Measurements from ENCODE around the gene ASPSCR1.

Gene ASPSCR1

GRCh38 chr17:81931189-81931556 lies 46.3 kb upstream of the ASPSCR1 start:
- no peak for DNase-seq (ENCODE audit: low read depth)
- no peak overlapping the region for H3K4me3 ChIP-seq (replicated peaks; ENCODE audit: low read depth, low read length)
- TF ChIP-seq, protein P1, sequence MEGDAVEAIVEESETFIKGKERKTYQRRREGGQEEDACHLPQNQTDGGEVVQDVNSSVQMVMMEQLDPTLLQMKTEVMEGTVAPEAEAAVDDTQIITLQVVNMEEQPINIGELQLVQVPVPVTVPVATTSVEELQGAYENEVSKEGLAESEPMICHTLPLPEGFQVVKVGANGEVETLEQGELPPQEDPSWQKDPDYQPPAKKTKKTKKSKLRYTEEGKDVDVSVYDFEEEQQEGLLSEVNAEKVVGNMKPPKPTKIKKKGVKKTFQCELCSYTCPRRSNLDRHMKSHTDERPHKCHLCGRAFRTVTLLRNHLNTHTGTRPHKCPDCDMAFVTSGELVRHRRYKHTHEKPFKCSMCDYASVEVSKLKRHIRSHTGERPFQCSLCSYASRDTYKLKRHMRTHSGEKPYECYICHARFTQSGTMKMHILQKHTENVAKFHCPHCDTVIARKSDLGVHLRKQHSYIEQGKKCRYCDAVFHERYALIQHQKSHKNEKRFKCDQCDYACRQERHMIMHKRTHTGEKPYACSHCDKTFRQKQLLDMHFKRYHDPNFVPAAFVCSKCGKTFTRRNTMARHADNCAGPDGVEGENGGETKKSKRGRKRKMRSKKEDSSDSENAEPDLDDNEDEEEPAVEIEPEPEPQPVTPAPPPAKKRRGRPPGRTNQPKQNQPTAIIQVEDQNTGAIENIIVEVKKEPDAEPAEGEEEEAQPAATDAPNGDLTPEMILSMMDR (IDR thresholded peaks at IDR 0.05; ENCODE audit: low read length, missing control alignments): no peak

DNA sequence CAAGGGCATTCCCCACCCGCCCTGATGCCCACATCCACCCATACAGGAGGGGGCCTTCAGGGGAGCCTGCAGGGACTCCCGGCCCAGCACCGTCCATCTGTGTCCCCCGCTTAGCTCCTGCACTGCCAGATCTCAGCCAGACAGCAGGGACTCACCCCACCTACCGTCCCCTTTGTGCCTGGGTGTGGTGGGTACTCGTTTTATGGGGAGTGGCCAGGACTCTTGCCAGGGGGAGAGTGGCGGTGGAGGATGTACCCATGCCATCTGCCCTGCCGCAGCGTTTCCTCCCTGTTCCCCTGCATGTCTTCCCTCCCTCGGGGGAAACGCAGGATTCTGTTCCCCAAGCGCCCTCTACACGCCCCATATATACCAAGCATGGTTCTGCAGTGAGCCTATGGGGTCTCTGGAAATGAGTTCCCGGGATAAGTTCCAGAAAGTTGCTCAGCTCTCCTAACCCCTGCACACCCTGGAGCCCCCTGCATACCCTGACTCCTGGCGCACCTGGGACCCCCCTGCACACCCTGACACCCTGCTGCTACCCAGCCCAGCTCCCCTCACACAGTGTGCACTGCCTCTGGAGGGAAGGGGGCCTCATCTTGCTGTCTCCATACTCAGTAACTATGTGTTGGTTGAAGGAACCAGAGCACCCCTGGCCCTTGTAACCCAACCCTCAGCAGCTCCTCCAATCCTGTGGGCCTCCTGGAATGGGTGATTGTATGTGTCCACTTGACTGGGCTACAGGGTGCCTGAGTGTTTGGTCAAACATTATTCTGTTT lies 45.7 kb upstream of the ASPSCR1 start:
- H3K4me3 ChIP-seq (replicated peaks; ENCODE audit: low read depth, low read length): no peak overlapping the region
- TF ChIP-seq, protein P1 (IDR thresholded peaks at IDR 0.05; ENCODE audit: low read length, missing control alignments): no peak
- DNase-seq (ENCODE audit: low read depth): no peak

DNA sequence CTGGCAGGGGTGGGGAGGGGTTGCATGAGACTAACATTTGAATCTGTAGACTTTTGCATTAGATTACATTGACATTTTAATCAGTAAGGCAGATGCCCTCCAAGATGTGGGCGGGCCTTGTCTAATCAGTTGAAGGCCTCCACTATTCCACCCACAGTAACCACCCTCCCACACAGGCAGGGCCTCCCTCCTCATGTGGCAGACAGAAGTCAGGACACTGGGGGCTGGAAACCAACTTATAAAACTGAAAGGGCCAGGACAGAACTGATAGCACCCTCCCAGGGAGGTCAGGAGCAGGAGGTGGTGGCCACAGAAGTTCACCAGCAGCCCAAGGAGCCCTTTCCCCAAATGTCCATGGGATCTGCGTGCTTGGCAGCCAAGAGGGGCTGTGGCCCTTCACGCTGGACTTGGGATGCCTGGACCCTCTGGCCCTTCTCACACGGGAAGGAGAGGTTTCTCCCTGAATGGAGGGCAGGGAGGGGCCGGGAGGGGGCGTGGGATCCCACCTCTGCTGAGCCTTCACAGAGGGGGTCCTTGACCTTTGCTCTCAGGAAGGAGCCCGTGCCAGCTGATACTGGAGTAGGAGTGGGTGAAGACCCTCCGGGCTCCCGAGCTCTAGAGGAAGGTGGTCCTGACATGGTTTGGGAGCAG lies 45.0 kb upstream of the ASPSCR1 start:
- TF ChIP-seq, protein P1 (IDR thresholded peaks at IDR 0.05; ENCODE audit: low read length, missing control alignments): no peak
- H3K4me3 ChIP-seq (replicated peaks; ENCODE audit: low read depth, low read length): no peak overlapping the region
- DNase-seq (ENCODE audit: low read depth): no peak

DNA sequence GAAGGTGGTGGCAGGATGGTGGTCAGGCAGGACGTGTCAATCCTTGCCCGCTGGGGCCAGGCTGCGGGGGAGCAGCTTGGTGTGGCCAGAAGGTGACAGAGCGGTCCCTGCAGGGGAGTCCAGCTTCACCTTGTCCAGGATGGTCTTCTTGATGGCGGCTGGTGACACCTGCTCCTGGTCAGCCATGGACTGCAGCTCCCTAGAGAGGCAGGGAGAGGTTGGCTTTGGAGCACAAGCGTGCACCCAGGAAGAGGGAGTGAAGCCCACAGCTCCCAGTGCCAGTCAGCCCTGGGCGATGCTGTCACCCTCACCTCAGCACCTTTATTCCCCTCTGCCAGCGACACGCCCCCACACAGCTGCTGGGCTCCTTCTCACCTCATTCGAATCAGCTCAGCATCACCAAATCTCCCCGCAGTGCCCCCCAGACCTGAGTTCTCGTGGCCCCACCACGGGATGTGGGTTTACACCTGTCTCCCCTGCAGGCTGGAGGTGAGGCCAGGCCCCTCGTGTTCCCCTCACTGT lies 44.2 kb upstream of the ASPSCR1 start:
- H3K4me3 ChIP-seq (replicated peaks; ENCODE audit: low read depth, low read length): no peak overlapping the region
- DNase-seq (ENCODE audit: low read depth): no peak
- TF ChIP-seq, protein P1 (IDR thresholded peaks at IDR 0.05; ENCODE audit: low read length, missing control alignments): no peak

DNA sequence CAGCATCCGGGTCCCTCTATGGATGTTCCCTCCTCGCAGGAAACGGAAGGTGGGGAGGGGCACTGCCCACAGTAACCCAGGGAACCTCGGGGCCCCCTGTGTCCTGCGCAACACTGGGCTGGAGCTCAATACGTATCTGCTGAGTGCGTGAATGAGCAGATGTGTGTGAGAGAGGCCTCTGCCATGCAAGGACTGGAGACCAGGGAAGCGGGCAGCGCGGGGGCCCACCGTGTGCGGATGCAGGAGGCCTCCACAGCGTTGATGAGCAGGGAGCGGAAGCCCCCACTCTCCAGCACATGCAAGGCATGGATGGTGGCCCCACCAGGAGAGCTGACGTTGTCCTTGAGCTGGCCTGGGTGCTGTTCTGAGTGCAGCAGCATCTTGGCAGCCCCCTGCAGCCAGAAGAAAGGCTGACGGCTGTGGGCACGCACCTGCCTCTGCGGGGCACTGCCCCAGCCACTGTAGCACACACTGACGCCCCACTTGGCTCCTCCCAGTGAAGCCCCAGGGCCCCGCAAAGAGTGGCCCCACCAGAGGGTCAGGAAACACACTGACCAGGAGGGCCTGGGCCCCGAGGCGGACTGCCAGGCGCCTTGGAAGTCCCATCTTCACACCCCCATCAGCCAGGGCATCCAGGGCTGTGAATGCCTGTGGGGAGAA lies 43.2 kb upstream of the ASPSCR1 start:
- TF ChIP-seq, protein P1 (IDR thresholded peaks at IDR 0.05; ENCODE audit: low read length, missing control alignments): no peak
- H3K4me3 ChIP-seq (replicated peaks; ENCODE audit: low read depth, low read length): no peak overlapping the region
- no peak for DNase-seq (ENCODE audit: low read depth)

GRCh38 chr17:81934850-81935708 lies 42.4 kb upstream of the ASPSCR1 start:
- no peak overlapping the region for H3K4me3 ChIP-seq (replicated peaks; ENCODE audit: low read depth, low read length)
- DNase-seq (ENCODE audit: low read depth): no peak

More at GRCh38 chr17:81934850-81935708, 42.4 kb upstream of the ASPSCR1 start:
- TF ChIP-seq, protein P1 (IDR thresholded peaks at IDR 0.05; ENCODE audit: low read length, missing control alignments): no peak
